GM23338 (cell line): ENCODE data around the gene TMEM201. TPM values are rescaled to one million over a fixed set of nuclear protein-coding genes. Genes with fewer than 3 reads are reported as not detected.

Experiments
- ATAC-seq: fragments of 200-7000 bp; cut with Tn5 transposase; 3 replicates; pipeline ENCODE4 v1.9.1; 2020
- DNase-seq: peaks from one replicate; pipeline ENCODE4 v3.0.0-alpha.2; 2015; ENCODE audit warnings: low spot score
- H2AFZ ChIP-seq: fragments of 200-600 bp; sonication (generic); 2 replicates; pipeline ENCODE4 v1.8.0; 2016; ENCODE audit warnings: antibody characterized with exemption, mild to moderate bottlenecking, moderate library complexity
- H3F3A ChIP-seq: fragments of 200-600 bp; sonication (generic); replicated peaks from 2 replicates; pipeline ENCODE4 v1.8.0; 2017; ENCODE audit warnings: antibody characterized with exemption, mixed run types, low read depth
- H3K27ac ChIP-seq: fragments of 200-600 bp; sonication (generic); 2 replicates; pipeline ENCODE4 v1.6.1; 2016; ENCODE audit warnings: low read depth
- H3K27me3 ChIP-seq: fragments of 200-600 bp; sonication (generic); 2 replicates; pipeline ENCODE4 v1.8.0; 2016; ENCODE audit warnings: mild to moderate bottlenecking, mixed run types, moderate library complexity; ENCODE audit not compliant: insufficient read depth
- H3K36me3 ChIP-seq: fragments of 200-600 bp; sonication (generic); 2 replicates; pipeline ENCODE4 v1.8.0; 2016; ENCODE audit warnings: mild to moderate bottlenecking; ENCODE audit not compliant: insufficient read depth
- H3K4me1 ChIP-seq: fragments of 200-600 bp; sonication (generic); 2 replicates; pipeline ENCODE4 v1.8.0; 2016; ENCODE audit warnings: mild to moderate bottlenecking, moderate library complexity; ENCODE audit not compliant: insufficient read depth
- H3K4me2 ChIP-seq: fragments of 200-600 bp; sonication (generic); 2 replicates; pipeline ENCODE4 v1.7.1; 2017; ENCODE audit warnings: mixed run types
- H3K4me3 ChIP-seq: fragments of 200-600 bp; sonication (generic); 2 replicates; pipeline ENCODE4 v1.6.1; 2016; ENCODE audit warnings: mixed run types
- H3K79me2 ChIP-seq: fragments of 200-600 bp; sonication (generic); replicated peaks from 2 replicates; pipeline ENCODE4 v1.8.0; 2017; ENCODE audit warnings: mild to moderate bottlenecking; ENCODE audit not compliant: insufficient read depth
- H3K9me2 ChIP-seq: fragments of 200-600 bp; sonication (generic); 2 replicates; pipeline ENCODE4 v1.8.0; 2017; ENCODE audit not compliant: insufficient read depth
- H4K20me1 ChIP-seq: fragments of 200-600 bp; sonication (generic); replicated peaks from 2 replicates; pipeline ENCODE4 v1.8.0; 2017; ENCODE audit warnings: mild to moderate bottlenecking; ENCODE audit not compliant: insufficient read depth
- H3K27ac Mint-ChIP-seq: 2 replicates; pipeline ENCODE4 v1.8.0; 2020; ENCODE audit warnings: inconsistent platforms, mild to moderate bottlenecking, moderate library complexity, mixed read lengths
- H3K27me3 Mint-ChIP-seq: 3 replicates; pipeline ENCODE4 v1.8.0; 2022; ENCODE audit warnings: low read depth, mild to moderate bottlenecking, moderate library complexity, mixed read lengths, inconsistent platforms; ENCODE audit not compliant: insufficient read depth, poor library complexity
- H3K36me3 Mint-ChIP-seq: 3 replicates; pipeline ENCODE4 v1.8.0; 2021; ENCODE audit warnings: low read depth, mild to moderate bottlenecking, inconsistent platforms, moderate library complexity, mixed read lengths
- H3K4me1 Mint-ChIP-seq: 3 replicates; pipeline ENCODE4 v1.8.0; 2020; ENCODE audit warnings: mild to moderate bottlenecking, inconsistent platforms, mixed read lengths
- H3K4me3 Mint-ChIP-seq: 3 replicates; pipeline ENCODE4 v1.8.0; 2021; ENCODE audit warnings: moderate library complexity, mild to moderate bottlenecking, inconsistent platforms, mixed read lengths
- H3K9me3 Mint-ChIP-seq: 3 replicates; pipeline ENCODE4 v1.8.0; 2020; ENCODE audit warnings: moderate library complexity, mild to moderate bottlenecking, inconsistent platforms, mixed read lengths
- CREB1 ChIP-seq: fragments of 250-450 bp; sonication (Bioruptor Pico); IDR thresholded peaks from 2 replicates; pipeline ENCODE4 v1.5.0; 2020; ENCODE audit warnings: low read depth, mild to moderate bottlenecking, moderate library complexity
- JUNB ChIP-seq: IDR thresholded peaks from one replicate; pipeline ENCODE4 v1.6.1; 2016; ENCODE audit warnings: antibody characterized with exemption; ENCODE audit not compliant: unreplicated experiment
- NANOG ChIP-seq: IDR thresholded peaks from 2 replicates; pipeline ENCODE4 v1.6.1; 2016; ENCODE audit warnings: antibody characterized with exemption, borderline replicate concordance
- POLR2AphosphoS5 ChIP-seq: IDR thresholded peaks from 2 replicates; pipeline ENCODE4 v1.6.1; 2016; ENCODE audit warnings: antibody characterized with exemption, low read depth
- STAT1 ChIP-seq: IDR thresholded peaks from one replicate; pipeline ENCODE4 v1.6.1; 2016; ENCODE audit warnings: antibody characterized with exemption; ENCODE audit not compliant: unreplicated experiment
- ZNF114 ChIP-seq: fragments of 250-450 bp; sonication (Bioruptor Pico); IDR thresholded peaks from 2 replicates; pipeline ENCODE4 v1.5.0; 2020; ENCODE audit warnings: mild to moderate bottlenecking, moderate library complexity
- polyA plus RNA-seq: library from polyadenylated mRNA; unstranded; fragments of >200 nt; fragmentation: Nextera tagmentation; extraction: Ambion mirVana; gene quantifications from 2 replicates; pipeline ENCODE4 v1.2.1, GENCODE V29; 2016
- total RNA-seq: library from RNA; depleted of rRNA; stranded (reverse); fragments of >200 nt; shearing (Covaris generic); gene quantifications from 2 replicates; pipeline ENCODE4 v1.2.3, GENCODE V29; 2014
- TF ChIP-seq, protein P1 (sequence below): IDR thresholded peaks from one replicate; pipeline ENCODE4 v1.6.1; 2018; ENCODE audit warnings: antibody characterized with exemption; ENCODE audit not compliant: unreplicated experiment
- TF ChIP-seq, protein P2 (sequence below), 2 experiments: fragments of 200-600 bp in 1 of 2; sonication (generic) in 1 of 2; conservative IDR thresholded peaks; 2 replicates each; pipeline versions ENCODE4 v1.5.1 to v1.6.1; 2016 to 2017; ENCODE audit warnings: antibody characterized with exemption in 2 of 2, low read depth in 2 of 2, mild to moderate bottlenecking in 2 of 2, moderate library complexity in 1 of 2

Gene TMEM201
- total and polyA plus RNA-seq, 2 experiments from 2014 or later, result 11.6 to 27.2 TPM

DNA sequence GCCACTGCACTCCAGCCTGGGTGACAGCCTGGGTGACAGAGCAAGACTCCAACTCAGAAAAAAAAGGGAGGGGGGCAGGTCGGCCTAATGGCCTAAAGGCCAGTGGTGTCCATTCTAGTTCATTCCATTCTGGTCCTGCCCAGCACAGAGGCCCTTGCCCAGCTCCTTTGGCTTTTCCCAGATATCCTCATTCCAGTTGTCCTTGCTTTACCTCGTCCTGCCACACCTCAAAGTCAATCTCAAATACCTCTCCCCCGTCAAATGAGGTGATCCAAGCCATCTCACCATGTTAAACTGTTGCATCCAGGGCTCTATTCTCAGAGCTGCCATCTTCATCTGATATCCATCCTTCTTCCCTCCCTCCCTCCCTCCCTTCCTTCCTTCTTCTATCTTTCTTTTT, 42.9 kb downstream of the TMEM201 start (continued):
- no peak for TF ChIP-seq CREB1
- TF ChIP-seq, protein P1, sequence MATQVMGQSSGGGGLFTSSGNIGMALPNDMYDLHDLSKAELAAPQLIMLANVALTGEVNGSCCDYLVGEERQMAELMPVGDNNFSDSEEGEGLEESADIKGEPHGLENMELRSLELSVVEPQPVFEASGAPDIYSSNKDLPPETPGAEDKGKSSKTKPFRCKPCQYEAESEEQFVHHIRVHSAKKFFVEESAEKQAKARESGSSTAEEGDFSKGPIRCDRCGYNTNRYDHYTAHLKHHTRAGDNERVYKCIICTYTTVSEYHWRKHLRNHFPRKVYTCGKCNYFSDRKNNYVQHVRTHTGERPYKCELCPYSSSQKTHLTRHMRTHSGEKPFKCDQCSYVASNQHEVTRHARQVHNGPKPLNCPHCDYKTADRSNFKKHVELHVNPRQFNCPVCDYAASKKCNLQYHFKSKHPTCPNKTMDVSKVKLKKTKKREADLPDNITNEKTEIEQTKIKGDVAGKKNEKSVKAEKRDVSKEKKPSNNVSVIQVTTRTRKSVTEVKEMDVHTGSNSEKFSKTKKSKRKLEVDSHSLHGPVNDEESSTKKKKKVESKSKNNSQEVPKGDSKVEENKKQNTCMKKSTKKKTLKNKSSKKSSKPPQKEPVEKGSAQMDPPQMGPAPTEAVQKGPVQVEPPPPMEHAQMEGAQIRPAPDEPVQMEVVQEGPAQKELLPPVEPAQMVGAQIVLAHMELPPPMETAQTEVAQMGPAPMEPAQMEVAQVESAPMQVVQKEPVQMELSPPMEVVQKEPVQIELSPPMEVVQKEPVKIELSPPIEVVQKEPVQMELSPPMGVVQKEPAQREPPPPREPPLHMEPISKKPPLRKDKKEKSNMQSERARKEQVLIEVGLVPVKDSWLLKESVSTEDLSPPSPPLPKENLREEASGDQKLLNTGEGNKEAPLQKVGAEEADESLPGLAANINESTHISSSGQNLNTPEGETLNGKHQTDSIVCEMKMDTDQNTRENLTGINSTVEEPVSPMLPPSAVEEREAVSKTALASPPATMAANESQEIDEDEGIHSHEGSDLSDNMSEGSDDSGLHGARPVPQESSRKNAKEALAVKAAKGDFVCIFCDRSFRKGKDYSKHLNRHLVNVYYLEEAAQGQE, result no peak
- TF ChIP-seq ZNF114, result no peak
- no peak for TF ChIP-seq NANOG

DNA sequence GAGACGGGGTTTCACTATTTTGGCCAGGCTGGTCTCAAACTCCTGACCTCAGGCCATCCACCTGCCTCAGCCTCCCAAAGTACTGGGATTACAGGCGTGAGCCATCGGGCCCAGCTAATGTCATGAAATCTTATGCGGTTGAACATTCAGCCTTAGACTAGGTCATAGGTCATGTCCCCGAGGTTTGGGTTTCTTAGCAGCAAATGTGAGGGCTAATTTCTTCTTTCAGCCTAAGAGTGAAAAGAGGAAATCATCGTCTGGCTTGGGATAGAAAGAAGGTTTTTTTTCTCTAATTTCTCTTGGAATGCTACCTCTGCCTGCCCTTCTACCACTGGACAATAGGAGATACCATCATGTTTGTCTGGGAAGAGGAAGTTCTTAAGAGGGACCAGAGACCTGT, 44.8 kb downstream of the TMEM201 start:
- Mint-ChIP-seq H3K36me3 (no peaks in the 10 kb centered on the region), H3K4me1 (peaks cover 5% of the 10 kb centered on the region; the same call in 2 of the 3 replicates), H3K4me3 (no peak overlapping the region), H3K27ac (no peak overlapping the region), H3K9me3 (no peaks in the 10 kb centered on the region; the same call in 2 of the 3 replicates), H3K27me3 (peaks cover 1% of the 10 kb centered on the region)
- Histone ChIP-seq H3K9me2 (no peaks in the 10 kb centered on the region), H3K79me2 (no peaks in the 10 kb centered on the region), H2AFZ (no peak overlapping the region), H4K20me1 (no peaks in the 10 kb centered on the region), H3K36me3 (no peaks in the 10 kb centered on the region), H3F3A (no peaks in the 10 kb centered on the region), H3K27ac (no peak overlapping the region), H3K4me1 (no peaks in the 10 kb centered on the region), H3K4me3 (no peak overlapping the region), H3K27me3 (no peaks in the 10 kb centered on the region), H3K4me2 (no peak overlapping the region)
- no peak for ATAC-seq
- TF ChIP-seq NANOG (no peak), STAT1 (no peak), CREB1 (no peak), ZNF114 (no peak)
- no peak for DNase-seq

DNA sequence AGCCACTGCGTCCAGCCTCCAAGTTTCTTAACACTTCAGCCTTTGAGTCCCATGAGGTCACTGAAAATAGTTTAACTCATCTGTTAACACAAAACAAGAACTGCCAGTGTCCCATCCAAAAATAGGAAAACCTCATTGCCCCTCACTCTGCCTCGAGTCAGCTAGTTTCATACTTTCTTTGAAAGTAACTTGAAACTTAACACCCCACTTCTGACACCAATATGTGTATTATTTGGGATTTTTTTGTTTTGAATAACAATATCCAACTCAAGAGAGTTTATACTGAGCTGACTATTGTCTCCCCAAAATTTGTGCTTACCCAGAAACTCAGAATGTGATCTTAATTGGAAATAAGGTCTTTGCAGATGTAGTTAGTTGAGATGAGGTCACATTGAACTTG, 45.9 kb downstream of the TMEM201 start:
- no peaks in the 10 kb centered on the region for H3K9me2 ChIP-seq
- DNase-seq (no peak), ATAC-seq (no peak)
- Mint-ChIP-seq H3K4me1 (peaks cover 3% of the 10 kb centered on the region; the same call in 1 of the 3 replicates), H3K36me3 (no peaks in the 10 kb centered on the region), H3K27me3 (peaks cover 1% of the 10 kb centered on the region), H3K27ac (no peak overlapping the region), H3K9me3 (no peaks in the 10 kb centered on the region; the same call in 1 of the 3 replicates), H3K4me3 (no peak overlapping the region)
- no peaks in the 10 kb centered on the region for H3K79me2 ChIP-seq
- TF ChIP-seq STAT1 (no peak), JUNB (no peak), POLR2AphosphoS5 (no peak)
- TF ChIP-seq, protein P2, sequence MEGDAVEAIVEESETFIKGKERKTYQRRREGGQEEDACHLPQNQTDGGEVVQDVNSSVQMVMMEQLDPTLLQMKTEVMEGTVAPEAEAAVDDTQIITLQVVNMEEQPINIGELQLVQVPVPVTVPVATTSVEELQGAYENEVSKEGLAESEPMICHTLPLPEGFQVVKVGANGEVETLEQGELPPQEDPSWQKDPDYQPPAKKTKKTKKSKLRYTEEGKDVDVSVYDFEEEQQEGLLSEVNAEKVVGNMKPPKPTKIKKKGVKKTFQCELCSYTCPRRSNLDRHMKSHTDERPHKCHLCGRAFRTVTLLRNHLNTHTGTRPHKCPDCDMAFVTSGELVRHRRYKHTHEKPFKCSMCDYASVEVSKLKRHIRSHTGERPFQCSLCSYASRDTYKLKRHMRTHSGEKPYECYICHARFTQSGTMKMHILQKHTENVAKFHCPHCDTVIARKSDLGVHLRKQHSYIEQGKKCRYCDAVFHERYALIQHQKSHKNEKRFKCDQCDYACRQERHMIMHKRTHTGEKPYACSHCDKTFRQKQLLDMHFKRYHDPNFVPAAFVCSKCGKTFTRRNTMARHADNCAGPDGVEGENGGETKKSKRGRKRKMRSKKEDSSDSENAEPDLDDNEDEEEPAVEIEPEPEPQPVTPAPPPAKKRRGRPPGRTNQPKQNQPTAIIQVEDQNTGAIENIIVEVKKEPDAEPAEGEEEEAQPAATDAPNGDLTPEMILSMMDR (conservative IDR thresholded peaks at IDR 0.05; ENCODE audit: low read depth in 2 of 2), result no peak
- H3F3A ChIP-seq, result no peaks in the 10 kb centered on the region
- H3K36me3 ChIP-seq, result no peaks in the 10 kb centered on the region
- no peak overlapping the region for H3K27ac ChIP-seq
- no peak overlapping the region for H3K4me2 ChIP-seq
- no peaks in the 10 kb centered on the region for H4K20me1 ChIP-seq
- no peaks in the 10 kb centered on the region for H3K4me1 ChIP-seq
- H2AFZ ChIP-seq, result no peak overlapping the region
- H3K4me3 ChIP-seq, result no peak overlapping the region
- H3K27me3 ChIP-seq, result no peaks in the 10 kb centered on the region
